Breast epithelium (tissue), 4 donors: ENCODE results near the gene ABHD5. TPM values are rescaled to one million over a fixed set of nuclear protein-coding genes. Genes with fewer than 3 reads are reported as not detected.

ENCODE experiments used
- DNase-seq, 2 donors: peaks; one replicate each; pipeline ENCODE4 v3.0.0-alpha.2; 2019; ENCODE audit warnings: low spot score in 2 of 2
- H3K27ac ChIP-seq, 2 donors: fragments of 200-600 bp; sonication (generic) in 1 of 2; one replicate each; pipeline ENCODE4 v1.5.1; 2016 to 2019; ENCODE audit warnings: mild to moderate bottlenecking in 1 of 2
- H3K27me3 ChIP-seq, 2 donors: fragments of 200-600 bp; sonication (generic) in 1 of 2; one replicate each; pipeline versions ENCODE4 v1.5.1 to v1.6.0; 2017 to 2019; ENCODE audit warnings: control low read depth in 1 of 2, mild to moderate bottlenecking in 1 of 2
- H3K36me3 ChIP-seq: fragments of 200-600 bp; one replicate; pipeline ENCODE4 v1.5.1; 2019
- H3K4me1 ChIP-seq, 2 donors: fragments of 200-600 bp; sonication (generic); one replicate each; pipeline ENCODE4 v1.5.1; 2016 to 2019; ENCODE audit warnings: control low read depth in 1 of 2
- H3K4me3 ChIP-seq, 3 donors: fragments of 200-600 bp; sonication (generic); 1 replicate in 2 of 3; 2 replicates in 1 of 3; pipeline ENCODE4 v1.5.1; 2016 to 2019; ENCODE audit warnings: mild to moderate bottlenecking in 3 of 3, moderate library complexity in 2 of 3
- H3K9me3 ChIP-seq, 2 donors: fragments of 200-600 bp; sonication (generic) in 1 of 2; one replicate each; pipeline ENCODE4 v1.5.1; 2016 to 2019; ENCODE audit warnings: control low read depth in 1 of 2
- POLR2A ChIP-seq: fragments of 450-650 bp; IDR thresholded peaks from one replicate; pipeline ENCODE4 v1.6.1; 2016; ENCODE audit warnings: antibody characterized with exemption, mild to moderate bottlenecking, moderate library complexity
- POLR2AphosphoS5 ChIP-seq, 3 donors: sonication (generic); formaldehyde crosslinking; IDR thresholded peaks; one replicate each; pipeline ENCODE4 v1.6.1; 2017; ENCODE audit warnings: antibody characterized with exemption in 3 of 3
- intact Hi-C: fragments of 100-400 bp; cut with DNase I; formaldehyde crosslinking; loops from one replicate; pipeline ENCODE4 v1.15.1; 2023; ENCODE audit warnings: low total_unique reads
- total RNA-seq, 3 donors: library from RNA; depleted of rRNA; stranded (reverse); fragments of >200 nt; gene quantifications; one replicate each; pipeline ENCODE4 v1.1.0, GENCODE V29; 2016
- TF ChIP-seq, protein P1 (sequence below), 3 donors: fragments of 450-650 bp; IDR thresholded peaks; one replicate each; pipeline ENCODE4 v1.5.1; 2016 to 2017; ENCODE audit warnings: antibody characterized with exemption in 3 of 3, mild to moderate bottlenecking in 3 of 3, moderate library complexity in 3 of 3

Gene ABHD5
- total RNA-seq, 3 donors from 2014 or later = 40.0 to 99.9 (median 47.9) TPM

DNA sequence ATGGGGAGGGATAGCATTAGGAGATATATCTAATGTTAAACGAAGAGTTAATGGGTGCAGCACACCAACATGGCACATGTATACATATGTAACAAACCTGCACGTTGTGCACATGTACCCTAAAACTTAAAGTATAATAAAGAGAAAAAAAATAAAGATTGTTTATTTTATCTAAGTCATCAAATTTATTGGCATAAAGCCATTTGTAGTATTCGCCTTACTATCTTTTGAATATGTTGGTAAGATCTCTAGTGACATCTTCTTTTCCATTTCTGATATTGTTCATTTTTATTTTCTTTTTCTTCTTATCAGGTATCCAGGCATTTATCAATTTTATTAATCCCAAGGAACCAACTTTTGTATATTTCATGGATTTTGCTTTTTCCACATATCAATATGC lies 5.8 kb upstream of the ABHD5 start:
- TF ChIP-seq POLR2A = no peak
- TF ChIP-seq, protein P1, sequence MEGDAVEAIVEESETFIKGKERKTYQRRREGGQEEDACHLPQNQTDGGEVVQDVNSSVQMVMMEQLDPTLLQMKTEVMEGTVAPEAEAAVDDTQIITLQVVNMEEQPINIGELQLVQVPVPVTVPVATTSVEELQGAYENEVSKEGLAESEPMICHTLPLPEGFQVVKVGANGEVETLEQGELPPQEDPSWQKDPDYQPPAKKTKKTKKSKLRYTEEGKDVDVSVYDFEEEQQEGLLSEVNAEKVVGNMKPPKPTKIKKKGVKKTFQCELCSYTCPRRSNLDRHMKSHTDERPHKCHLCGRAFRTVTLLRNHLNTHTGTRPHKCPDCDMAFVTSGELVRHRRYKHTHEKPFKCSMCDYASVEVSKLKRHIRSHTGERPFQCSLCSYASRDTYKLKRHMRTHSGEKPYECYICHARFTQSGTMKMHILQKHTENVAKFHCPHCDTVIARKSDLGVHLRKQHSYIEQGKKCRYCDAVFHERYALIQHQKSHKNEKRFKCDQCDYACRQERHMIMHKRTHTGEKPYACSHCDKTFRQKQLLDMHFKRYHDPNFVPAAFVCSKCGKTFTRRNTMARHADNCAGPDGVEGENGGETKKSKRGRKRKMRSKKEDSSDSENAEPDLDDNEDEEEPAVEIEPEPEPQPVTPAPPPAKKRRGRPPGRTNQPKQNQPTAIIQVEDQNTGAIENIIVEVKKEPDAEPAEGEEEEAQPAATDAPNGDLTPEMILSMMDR (IDR thresholded peaks at IDR 0.05) = no peak
- TF ChIP-seq POLR2AphosphoS5 (IDR thresholded peaks at IDR 0.05) = no peak

DNA sequence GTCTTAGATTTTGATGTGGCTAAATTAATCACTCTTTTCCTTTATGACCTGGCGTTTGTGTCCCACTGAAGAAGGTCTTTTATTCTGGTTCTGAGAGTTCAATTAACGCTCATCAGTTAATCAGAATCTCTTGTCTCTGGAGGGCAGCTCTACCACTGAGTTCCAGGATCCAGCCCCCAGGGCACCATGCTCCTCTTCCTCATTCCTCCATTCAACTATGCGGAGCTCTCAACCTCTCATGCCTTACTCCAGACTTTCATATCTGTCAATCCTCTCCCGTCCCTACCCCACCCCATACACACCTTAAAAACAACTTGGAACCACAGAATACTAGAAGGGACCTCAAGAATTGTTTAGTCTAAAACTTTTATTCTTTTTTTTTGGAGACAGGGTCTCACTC lies 4.8 kb upstream of the ABHD5 start:
- Histone ChIP-seq H3K36me3 (no peaks in the 10 kb centered on the region), H3K4me3 (no peak overlapping the region), H3K27ac (no peak overlapping the region), H3K4me1 (no peaks in the 10 kb centered on the region), H3K27me3 (no peaks in the 10 kb centered on the region), H3K9me3 (no peaks in the 10 kb centered on the region)
- TF ChIP-seq, protein P1 (IDR thresholded peaks at IDR 0.05) = no peak
- no peak for TF ChIP-seq POLR2AphosphoS5 (IDR thresholded peaks at IDR 0.05)
- TF ChIP-seq POLR2A = no peak
- intact Hi-C loops = loop anchor here (10.0 kb wide), 1 partner anchor 359 kb away; no protein-coding TSS in a partner anchor
- no peak for DNase-seq

More for the DNA sequence above, 5.8 kb upstream of the ABHD5 start:
- no peaks in the 10 kb centered on the region for H3K9me3 ChIP-seq
- no peak overlapping the region for H3K4me3 ChIP-seq
- H3K27me3 ChIP-seq = no peaks in the 10 kb centered on the region
- DNase-seq = no peak
- no peak overlapping the region for H3K27ac ChIP-seq
- H3K4me1 ChIP-seq = no peaks in the 10 kb centered on the region
- intact Hi-C loops = loop anchor here (10.0 kb wide), 1 partner anchor 360 kb away; no protein-coding TSS in a partner anchor
- no peaks in the 10 kb centered on the region for H3K36me3 ChIP-seq

DNA sequence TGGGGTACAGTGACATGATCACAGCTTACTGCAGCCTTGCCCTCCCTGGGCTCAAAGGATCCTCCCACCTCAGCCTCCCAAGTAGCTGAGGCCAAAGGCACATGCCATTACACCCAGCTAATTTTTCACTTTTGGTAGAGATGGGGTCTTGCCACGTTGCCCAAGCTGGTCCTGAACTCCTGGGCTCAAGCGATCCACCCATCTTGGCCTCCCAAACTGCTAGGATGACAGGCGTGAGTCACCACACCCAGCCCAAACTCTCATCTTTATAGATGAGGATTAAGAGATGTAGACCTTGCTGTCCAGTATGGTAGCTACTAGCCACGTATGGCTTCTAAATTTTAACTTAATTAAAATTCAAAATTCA lies 4.4 kb upstream of the ABHD5 start:
- Histone ChIP-seq H3K9me3 (no peaks in the 10 kb centered on the region), H3K36me3 (no peaks in the 10 kb centered on the region), H3K4me1 (no peaks in the 10 kb centered on the region), H3K4me3 (no peak overlapping the region), H3K27ac (no peak overlapping the region), H3K27me3 (no peaks in the 10 kb centered on the region)
- DNase-seq = no peak
- TF ChIP-seq, protein P1 (IDR thresholded peaks at IDR 0.05) = no peak
- no peak for TF ChIP-seq POLR2A
- intact Hi-C loops = loop anchor here (10.0 kb wide), 1 partner anchor 358 kb away; no protein-coding TSS in a partner anchor

DNA sequence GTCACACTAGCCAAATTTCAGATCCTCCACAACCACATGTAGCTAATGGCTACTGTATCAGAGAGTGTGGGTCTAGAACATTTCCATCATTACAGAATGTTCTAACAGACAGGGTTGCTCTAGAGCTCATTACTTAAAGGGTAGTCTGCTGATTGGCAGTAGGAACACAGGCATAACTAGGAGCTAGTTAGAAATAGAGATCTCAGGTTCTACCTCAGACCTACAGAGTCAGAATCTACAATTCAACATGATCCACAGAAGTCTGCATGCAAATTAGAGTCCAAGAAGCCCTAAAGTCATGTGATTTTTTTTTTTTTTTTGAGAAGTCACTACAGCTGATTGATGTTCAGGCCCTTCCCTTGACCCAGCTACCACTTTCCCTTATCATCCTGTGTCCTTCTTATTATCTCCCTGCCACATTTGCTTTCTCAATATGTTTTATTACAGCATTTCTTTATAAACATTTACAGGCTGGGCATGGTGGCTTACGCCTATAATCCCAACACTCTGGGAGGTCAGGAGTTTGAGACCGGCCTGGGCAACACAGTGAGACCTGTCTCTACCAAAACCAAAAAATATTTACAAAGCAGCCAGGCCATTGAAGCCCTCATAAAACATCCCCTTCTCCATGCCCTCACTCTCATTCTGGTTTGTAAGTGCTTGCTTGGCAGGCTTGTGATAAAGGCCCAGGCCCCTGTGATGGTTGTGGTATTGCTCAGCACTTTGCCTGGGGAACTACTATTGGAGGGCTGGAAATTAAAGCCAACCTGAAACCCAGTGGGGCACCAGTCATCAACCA lies 3.8 kb upstream of the ABHD5 start:
- no peaks in the 10 kb centered on the region for H3K9me3 ChIP-seq
- H3K27ac ChIP-seq = no peak overlapping the region
- no peak for DNase-seq
- no peaks in the 10 kb centered on the region for H3K36me3 ChIP-seq
- no peaks in the 10 kb centered on the region for H3K4me1 ChIP-seq
- H3K27me3 ChIP-seq = no peaks in the 10 kb centered on the region
- intact Hi-C loops = loop anchor here (10.0 kb wide), 1 partner anchor 358 kb away; no protein-coding TSS in a partner anchor
- TF ChIP-seq POLR2AphosphoS5 (IDR thresholded peaks at IDR 0.05) (no peak), POLR2A (no peak)
- TF ChIP-seq, protein P1 (IDR thresholded peaks at IDR 0.05) = no peak
- no peak overlapping the region for H3K4me3 ChIP-seq

DNA sequence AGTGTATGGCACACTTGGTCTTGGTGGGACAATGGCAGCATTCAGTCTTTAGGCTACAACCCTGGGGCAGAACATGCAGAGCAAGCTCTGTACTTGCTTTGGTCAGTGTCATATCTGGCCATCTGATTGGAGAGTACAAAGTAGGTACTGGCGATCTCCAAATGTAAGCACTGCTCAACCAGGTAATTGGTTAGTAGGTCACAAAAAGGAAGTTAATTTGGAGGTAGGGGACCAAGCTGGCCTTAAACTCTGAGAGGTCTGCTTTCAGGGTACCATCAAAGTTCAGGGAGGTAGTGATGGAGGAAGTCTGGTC lies 3.3 kb upstream of the ABHD5 start:
- H3K4me1 ChIP-seq = no peaks in the 10 kb centered on the region
- H3K9me3 ChIP-seq = no peaks in the 10 kb centered on the region
- no peak for DNase-seq
- no peak overlapping the region for H3K4me3 ChIP-seq
- no peak overlapping the region for H3K27ac ChIP-seq
- intact Hi-C loops = loop anchor here (10.0 kb wide), 1 partner anchor 357 kb away; no protein-coding TSS in a partner anchor
- H3K36me3 ChIP-seq = no peaks in the 10 kb centered on the region
- no peak for TF ChIP-seq POLR2A
- TF ChIP-seq, protein P1 (IDR thresholded peaks at IDR 0.05) = no peak
- TF ChIP-seq POLR2AphosphoS5 (IDR thresholded peaks at IDR 0.05) = no peak
- H3K27me3 ChIP-seq = no peaks in the 10 kb centered on the region
